Prostate gland (tissue), 2 donors: ENCODE measurements around the gene SUN2.

Source experiments
- POLR2A ChIP-seq: fragments of 450-650 bp; IDR thresholded peaks from one replicate; pipeline ENCODE4 v1.6.1; 2016; ENCODE audit warnings: antibody characterized with exemption, mild to moderate bottlenecking
- TF ChIP-seq, protein P1 (sequence below), 4 experiments: fragments of 200-600 bp in 2 of 4; fragments of 450-650 bp in 2 of 4; sonication (generic) in 2 of 4; IDR thresholded peaks; 1 replicate in 3 of 4; 2 replicates in 1 of 4; pipeline ENCODE4 v1.5.1; 2016 to 2019; ENCODE audit warnings: antibody characterized with exemption in 4 of 4, mild to moderate bottlenecking in 2 of 4, moderate library complexity in 2 of 4

DNA sequence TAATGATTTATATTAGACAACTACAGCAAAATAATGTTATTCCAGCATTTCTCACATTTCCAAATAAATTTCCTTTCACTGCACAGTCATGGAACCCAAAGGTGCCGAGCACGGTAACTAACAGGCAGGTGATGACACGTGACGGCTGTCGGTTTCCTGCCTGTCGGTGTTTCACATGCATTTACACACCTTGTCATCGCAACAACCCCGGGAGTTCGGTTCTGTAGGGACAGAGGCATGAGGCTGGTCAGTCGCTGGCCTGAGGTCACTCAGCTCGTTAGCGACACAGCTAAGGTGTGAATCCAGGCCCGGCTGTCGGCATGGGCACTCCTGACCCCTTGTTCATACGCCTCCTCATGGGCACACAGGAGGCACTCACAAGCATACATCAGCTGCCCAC is 28.2 kb upstream of the SUN2 start:
- TF ChIP-seq, protein P1, sequence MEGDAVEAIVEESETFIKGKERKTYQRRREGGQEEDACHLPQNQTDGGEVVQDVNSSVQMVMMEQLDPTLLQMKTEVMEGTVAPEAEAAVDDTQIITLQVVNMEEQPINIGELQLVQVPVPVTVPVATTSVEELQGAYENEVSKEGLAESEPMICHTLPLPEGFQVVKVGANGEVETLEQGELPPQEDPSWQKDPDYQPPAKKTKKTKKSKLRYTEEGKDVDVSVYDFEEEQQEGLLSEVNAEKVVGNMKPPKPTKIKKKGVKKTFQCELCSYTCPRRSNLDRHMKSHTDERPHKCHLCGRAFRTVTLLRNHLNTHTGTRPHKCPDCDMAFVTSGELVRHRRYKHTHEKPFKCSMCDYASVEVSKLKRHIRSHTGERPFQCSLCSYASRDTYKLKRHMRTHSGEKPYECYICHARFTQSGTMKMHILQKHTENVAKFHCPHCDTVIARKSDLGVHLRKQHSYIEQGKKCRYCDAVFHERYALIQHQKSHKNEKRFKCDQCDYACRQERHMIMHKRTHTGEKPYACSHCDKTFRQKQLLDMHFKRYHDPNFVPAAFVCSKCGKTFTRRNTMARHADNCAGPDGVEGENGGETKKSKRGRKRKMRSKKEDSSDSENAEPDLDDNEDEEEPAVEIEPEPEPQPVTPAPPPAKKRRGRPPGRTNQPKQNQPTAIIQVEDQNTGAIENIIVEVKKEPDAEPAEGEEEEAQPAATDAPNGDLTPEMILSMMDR (IDR thresholded peaks at IDR 0.05), result no peak
- no peak for TF ChIP-seq POLR2A
